Measurements from ENCODE around the gene INSR. TPM values are rescaled to one million over a fixed set of nuclear protein-coding genes. Genes with fewer than 3 reads are reported as not detected.

Gene INSR
- total RNA-seq, 4 donors from 2014 or later, result 125 to 191 (median 167) TPM

- no peak for DNase-seq
- no peak overlapping the region for H3K4me3 ChIP-seq
These were observed 218.1 kb downstream of the INSR start for GRCh38 chr19:7076151-7076550.

GRCh38 chr19:7074705-7075282 lies 219.4 kb downstream of the INSR start:
- no peak for DNase-seq
- H3K27ac ChIP-seq, result no peak overlapping the region
- H3K4me3 ChIP-seq, result no peak overlapping the region
- H3K36me3 ChIP-seq, result peaks cover 8 to 92% (median 22%) of the 10 kb centered on the region in 3 donors
- TF ChIP-seq POLR2A (IDR thresholded peaks at IDR 0.05) (no peak), CTCF (IDR thresholded peaks at IDR 0.05) (no peak)
- peaks cover 0 to 10% (median 7%) of the 10 kb centered on the region in 4 donors for H3K4me1 ChIP-seq
- no peaks in the 10 kb centered on the region for H3K27me3 ChIP-seq
- peaks cover 0 to 38% (median 13%) of the 10 kb centered on the region in 4 donors for H3K9me3 ChIP-seq

More at GRCh38 chr19:7076151-7076550, 218.1 kb downstream of the INSR start:
- H3K4me1 ChIP-seq, result no peaks in the 10 kb centered on the region
- no peaks in the 10 kb centered on the region for H3K27me3 ChIP-seq
- TF ChIP-seq CTCF (IDR thresholded peaks at IDR 0.05) (no peak), POLR2A (IDR thresholded peaks at IDR 0.05) (no peak)
- no peak overlapping the region for H3K27ac ChIP-seq
- peaks cover 0 to 52% (median 24%) of the 10 kb centered on the region in 4 donors for H3K9me3 ChIP-seq
- peaks cover 15 to 100% (median 32%) of the 10 kb centered on the region in 3 donors for H3K36me3 ChIP-seq

GRCh38 chr19:7072541-7072940 lies 221.7 kb downstream of the INSR start:
- no peak for DNase-seq
- Histone ChIP-seq H3K4me3 (no peak overlapping the region), H3K27me3 (no peaks in the 10 kb centered on the region), H3K36me3 (peaks cover 3 to 69% (median 14%) of the 10 kb centered on the region in 3 donors), H3K9me3 (peaks cover 0 to 17% (median 4%) of the 10 kb centered on the region in 4 donors), H3K4me1 (peaks cover 0 to 10% (median 7%) of the 10 kb centered on the region in 4 donors), H3K27ac (no peak overlapping the region)
- TF ChIP-seq CTCF (IDR thresholded peaks at IDR 0.05), result no peak
- TF ChIP-seq POLR2A (IDR thresholded peaks at IDR 0.05), result no peak

GRCh38 chr19:7069904-7070226 lies 224.3 kb downstream of the INSR start:
- H3K4me3 ChIP-seq, result peak overlapping the region; percentile 78 to 90 (median 79)
- no peaks in the 10 kb centered on the region for H3K27me3 ChIP-seq
- no peak for DNase-seq

GRCh38 chr19:7069042-7069903 lies 224.9 kb downstream of the INSR start, which contains the start of gene ZNF557:
ZNF557 (plus strand) TSS chr19:7069703; CDS start chr19:7075075, 5,372 bp downstream.
- H3K9me3 ChIP-seq, result no peaks in the 10 kb centered on the region
- H3K36me3 ChIP-seq, result peaks cover 0 to 36% (median 0%) of the 10 kb centered on the region in 3 donors
- peak within 1 kb of the TSS; percentile 71 to 88 (median 80) for H3K27ac ChIP-seq
- peak; percentile 99 to 100 (median 100) for DNase-seq
- H3K4me1 ChIP-seq, result peaks cover 0 to 10% (median 7%) of the 10 kb centered on the region in 4 donors
- no peaks in the 10 kb centered on the region for H3K27me3 ChIP-seq
- peak within 1 kb of the TSS; percentile 78 to 90 (median 79) for H3K4me3 ChIP-seq
- no peak for TF ChIP-seq CTCF (IDR thresholded peaks at IDR 0.05)
- TF ChIP-seq POLR2A (IDR thresholded peaks at IDR 0.05), result peak; percentile 48 to 69

More at GRCh38 chr19:7069904-7070226, 224.3 kb downstream of the INSR start:
- H3K36me3 ChIP-seq, result peaks cover 0 to 42% (median 0%) of the 10 kb centered on the region in 3 donors
- H3K9me3 ChIP-seq, result no peaks in the 10 kb centered on the region
- peak overlapping the region; percentile 71 to 88 (median 80) for H3K27ac ChIP-seq
- TF ChIP-seq POLR2A (IDR thresholded peaks at IDR 0.05), result no peak
- no peak for TF ChIP-seq CTCF (IDR thresholded peaks at IDR 0.05)
- H3K4me1 ChIP-seq, result peaks cover 0 to 10% (median 7%) of the 10 kb centered on the region in 4 donors
